ENCODE data around the gene SELENON.
A peak's percentile ranks its signal among the peaks of the same experiment; 100 is the strongest.

Gene SELENON

GRCh38 chr1:25770541-25771220 lies 29.3 kb upstream of the SELENON start:
- no peak for DNase-seq

- DNase-seq, result no peak
Observed at GRCh38 chr1:25771221-25772114, 28.5 kb upstream of the SELENON start.

- no peak for DNase-seq
Observed at GRCh38 chr1:25772164-25772563, 27.8 kb upstream of the SELENON start.

DNA sequence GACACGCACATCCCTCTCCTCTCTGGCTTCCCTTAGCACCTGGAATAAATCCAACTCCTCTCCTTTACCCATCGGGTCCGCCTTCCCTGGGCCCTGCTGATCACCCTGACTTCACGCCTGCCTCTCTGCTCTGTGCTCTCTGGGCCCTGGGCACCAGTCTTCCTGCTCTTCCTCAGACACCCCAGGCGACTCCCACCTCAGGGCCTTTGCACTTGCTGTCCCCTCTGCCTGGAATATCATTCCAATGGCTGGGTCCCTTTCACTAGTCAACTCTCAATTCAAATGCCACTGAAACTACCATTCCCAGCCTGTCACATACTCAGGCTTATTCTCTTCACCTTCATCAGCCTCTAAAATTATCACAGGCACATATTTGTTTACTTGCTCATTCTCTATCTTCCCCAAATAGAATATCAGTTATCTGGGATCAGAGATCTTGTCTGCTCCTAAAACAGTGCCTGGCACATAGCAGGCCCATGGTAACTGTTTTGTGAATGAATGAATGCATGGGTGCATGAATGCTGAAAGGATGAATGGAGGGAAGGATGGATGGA lies 27.2 kb upstream of the SELENON start:
- DNase-seq, result no peak

GRCh38 chr1:25773441-25774125 lies 26.4 kb upstream of the SELENON start:
- no peak for DNase-seq

GRCh38 chr1:25774206-25774803 lies 25.7 kb upstream of the SELENON start:
- DNase-seq, result no peak

GRCh38 chr1:25774921-25775771 lies 24.8 kb upstream of the SELENON start:
- DNase-seq, result no peak

DNA sequence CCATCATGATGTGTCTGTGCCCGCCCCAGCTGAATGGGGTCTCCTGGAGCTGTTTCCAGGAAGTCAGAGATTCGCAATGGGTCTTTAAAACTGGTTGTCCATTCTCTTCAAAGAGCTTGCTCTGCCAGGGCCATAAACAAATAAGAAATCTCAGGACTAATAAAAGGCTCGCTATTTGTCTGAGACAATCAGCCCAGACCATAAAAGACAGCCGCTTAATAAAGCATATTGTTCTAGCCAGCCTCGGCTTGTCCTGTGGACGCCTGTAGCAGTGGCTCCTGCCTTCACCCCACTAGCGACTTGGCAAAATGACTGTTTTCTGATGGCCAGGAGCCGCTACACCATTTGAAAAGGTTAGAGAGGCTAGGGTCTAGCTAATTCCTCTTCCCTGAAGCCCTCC lies 20.6 kb upstream of the SELENON start:
- DNase-seq, result no peak

GRCh38 chr1:25779894-25780293 lies 20.1 kb upstream of the SELENON start:
- DNase-seq, result no peak

GRCh38 chr1:25780318-25781129 lies 19.5 kb upstream of the SELENON start:
- no peak for DNase-seq

DNA sequence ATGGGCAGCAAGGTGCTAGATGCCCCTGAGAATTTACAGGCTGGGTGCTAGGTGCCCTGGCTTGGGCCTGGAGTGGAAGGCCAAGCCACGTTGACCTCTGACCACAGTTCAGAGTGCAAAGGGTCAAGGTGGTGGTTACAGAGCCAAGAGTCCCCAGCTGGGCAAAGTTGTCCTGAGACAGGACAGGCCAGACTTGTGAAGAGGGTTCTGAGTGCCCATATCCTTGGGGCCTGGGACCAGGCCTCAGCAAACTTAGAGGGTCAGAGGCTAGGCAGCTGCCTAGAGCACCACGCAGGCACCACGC lies 18.9 kb upstream of the SELENON start:
- no peak for DNase-seq

GRCh38 chr1:25782608-25783201 lies 17.3 kb upstream of the SELENON start:
- no peak for DNase-seq

GRCh38 chr1:25784575-25785051 lies 15.4 kb upstream of the SELENON start:
- DNase-seq, result no peak

GRCh38 chr1:25785333-25786067 lies 14.5 kb upstream of the SELENON start:
- no peak for DNase-seq

DNA sequence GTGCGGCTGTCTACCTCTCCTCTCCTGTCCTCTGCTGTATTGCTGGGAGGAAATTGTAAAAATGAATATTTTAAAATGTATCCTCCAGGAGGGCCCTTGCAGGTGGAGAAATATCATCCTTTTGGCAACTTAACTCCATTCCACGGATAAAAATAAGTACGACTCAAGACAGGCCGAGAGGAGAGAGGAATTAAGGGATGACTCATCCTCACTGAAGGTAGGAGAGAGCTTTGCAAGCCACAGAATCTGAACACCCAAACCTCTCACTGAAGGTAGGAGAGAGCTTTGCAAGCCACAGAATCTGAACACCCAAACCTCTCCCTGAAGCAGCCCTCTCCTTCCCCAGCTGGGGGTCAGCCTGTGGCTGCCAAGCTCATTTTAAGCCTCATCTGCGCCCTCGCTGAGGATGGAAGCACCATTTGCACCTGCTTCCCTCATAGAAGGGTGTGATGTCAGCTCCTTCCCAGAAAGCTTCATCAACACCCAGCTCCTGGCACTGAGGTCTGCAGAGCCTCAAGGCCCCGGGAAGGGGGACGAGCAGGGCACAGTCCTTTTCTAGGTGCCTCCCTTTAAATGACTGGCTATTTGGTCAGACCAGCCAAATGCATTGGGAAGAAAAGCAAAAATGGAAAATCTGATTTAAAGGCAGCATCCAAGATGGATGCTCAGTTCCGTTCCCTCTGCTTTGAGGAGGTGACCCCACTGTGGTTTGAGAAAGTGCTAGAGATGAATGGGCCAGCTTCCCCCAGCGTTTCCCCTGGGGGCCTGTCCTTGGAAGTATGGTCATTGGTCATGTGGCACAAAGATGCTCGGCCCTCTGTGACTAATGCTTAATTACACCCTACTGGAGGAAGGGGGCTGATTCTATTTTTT lies 12.9 kb upstream of the SELENON start:
- peak; percentile 11 for DNase-seq

- no peak for DNase-seq
Observed at GRCh38 chr1:25787760-25788166, 12.2 kb upstream of the SELENON start.

DNA sequence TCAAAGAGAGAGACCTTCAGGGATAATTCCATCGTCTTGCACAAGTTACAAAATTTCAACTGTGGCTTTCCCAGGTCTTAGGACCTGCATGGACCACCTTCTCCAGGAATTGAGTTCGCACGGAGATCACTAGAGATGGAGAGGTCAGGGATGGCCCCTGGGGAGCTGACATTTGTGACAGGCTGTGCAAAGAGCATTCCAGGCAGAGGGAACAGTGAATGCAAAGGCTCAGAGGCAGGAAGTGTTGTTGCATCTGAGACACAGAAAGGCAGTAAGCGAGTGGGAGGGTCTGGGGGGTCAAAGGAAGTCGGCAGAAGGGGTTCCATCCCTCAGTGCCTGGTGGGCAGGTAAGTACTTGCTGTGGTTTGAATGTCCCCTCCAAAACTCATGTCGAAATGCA lies 9.5 kb upstream of the SELENON start:
- no peak for DNase-seq

DNA sequence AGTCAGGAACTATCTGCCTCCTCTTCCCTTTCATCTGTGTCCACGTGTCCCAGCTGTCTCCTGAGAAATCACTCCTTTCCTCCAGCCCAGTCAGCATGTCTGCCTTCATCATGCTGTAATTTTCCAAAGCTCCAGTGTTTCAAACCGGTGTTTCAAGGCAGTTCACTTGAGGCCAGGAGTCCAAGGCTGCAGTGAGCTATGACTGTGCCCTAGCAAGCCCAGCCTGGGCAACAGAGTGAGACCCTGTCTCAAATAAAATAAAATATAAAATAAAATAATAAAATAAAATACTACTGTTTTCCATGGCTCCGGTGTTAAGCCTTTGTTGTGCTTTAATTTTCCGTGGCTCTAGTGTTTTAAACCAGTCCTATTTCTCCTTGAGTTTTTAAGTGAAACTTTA lies 7.9 kb upstream of the SELENON start:
- DNase-seq, result no peak

GRCh38 chr1:25793585-25794170 lies 6.3 kb upstream of the SELENON start:
- no peak for DNase-seq

Measured in HCEC 1CT (cell line).